H1 (cell line): ENCODE results near the gene PTPRD. TPM values are rescaled to one million over a fixed set of nuclear protein-coding genes. Genes with fewer than 3 reads are reported as not detected.

Source experiments
- CTCF ChIA-PET: fragments of 300-600 bp; sonication (Branson Sonifier 250); formaldehyde crosslinking; loops from one replicate; lab custom pipeline; 2021; ENCODE audit not compliant: partially characterized antibody; lab: Charles Lee
- POLR2A ChIA-PET: fragments of 300-600 bp; sonication (Branson Sonifier 250); formaldehyde crosslinking; loops from one replicate; lab custom pipeline; 2021; ENCODE audit warnings: inconsistent platforms; ENCODE audit not compliant: partially characterized antibody; lab: Charles Lee
- DNase-seq, 2 experiments: peaks; one replicate each; pipeline versions ENCODE4 v3.0.0 to v3.0.0-alpha.2; 2010 to 2022; ENCODE audit warnings: low spot score in 2 of 2, low read depth in 1 of 2, mixed read lengths in 1 of 2
- FAIRE-seq: peaks from 2 replicates; lab custom pipeline; 2011; peaks lifted over from hg19 to GRCh38; lab: Jason Lieb, UNC
- H2AFZ ChIP-seq: 2 replicates; pipeline ENCODE4 v1.8.1; 2012; ENCODE audit warnings: low read length, inconsistent platforms
- H2AK5ac ChIP-seq: 2 replicates; pipeline ENCODE4 v1.6.1; 2013; ENCODE audit warnings: low read depth, low read length
- H2BK120ac ChIP-seq: replicated peaks from 2 replicates; pipeline ENCODE3; 2013; ENCODE audit warnings: low read depth, low read length, inconsistent platforms
- H2BK12ac ChIP-seq: 2 replicates; pipeline ENCODE4 v1.6.1; 2013; ENCODE audit warnings: low read depth, low read length
- H2BK15ac ChIP-seq: 2 replicates; pipeline ENCODE4 v1.6.1; 2013; ENCODE audit warnings: low read length
- H2BK20ac ChIP-seq: 2 replicates; pipeline ENCODE4 v1.6.1; 2013; ENCODE audit warnings: low read length
- H2BK5ac ChIP-seq: 2 replicates; pipeline ENCODE4 v1.6.1; 2013; ENCODE audit warnings: low read depth, low read length
- H3K14ac ChIP-seq: 2 replicates; pipeline ENCODE4 v1.6.1; 2013; ENCODE audit warnings: inconsistent platforms; ENCODE audit not compliant: insufficient read length
- H3K18ac ChIP-seq: 2 replicates; pipeline ENCODE4 v1.6.1; 2013; ENCODE audit warnings: low read length; ENCODE audit errors: extremely low read depth
- H3K23ac ChIP-seq: 2 replicates; pipeline ENCODE4 v1.6.1; 2013; ENCODE audit warnings: inconsistent platforms; ENCODE audit not compliant: insufficient read length
- H3K23me2 ChIP-seq: 2 replicates; pipeline ENCODE4 v1.6.1; 2013; ENCODE audit warnings: low read depth, low read length
- H3K27ac ChIP-seq: 2 replicates; pipeline ENCODE4 v1.6.1; 2011; ENCODE audit warnings: low read depth, low read length, inconsistent platforms
- H3K27me3 ChIP-seq, 4 experiments: replicated peaks in 1 of 4; 1 replicate in 1 of 4; 2 replicates in 3 of 4; pipeline versions ENCODE4 v1.6.1 to v1.8.1; 2011 to 2013; ENCODE audit warnings: low read length in 3 of 4, mild to moderate bottlenecking in 3 of 4, inconsistent platforms in 2 of 4, mixed read lengths in 2 of 4, moderate library complexity in 1 of 4; ENCODE audit not compliant: control insufficient read depth in 3 of 4, insufficient read depth in 3 of 4; ENCODE audit errors: extremely low read depth in 1 of 4
- H3K36me3 ChIP-seq, 4 experiments: 2 replicates each; pipeline versions ENCODE4 v1.6.1 to v1.8.1; 2011 to 2013; ENCODE audit warnings: mild to moderate bottlenecking in 4 of 4, low read length in 3 of 4, moderate library complexity in 2 of 4, control low read depth in 1 of 4, inconsistent platforms in 1 of 4; ENCODE audit not compliant: insufficient read depth in 4 of 4, control insufficient read depth in 2 of 4
- H3K4ac ChIP-seq: replicated peaks from 2 replicates; pipeline ENCODE3; 2013; ENCODE audit warnings: low read length, low read depth, mixed read lengths, inconsistent platforms; ENCODE audit not compliant: insufficient read length
- H3K4me1 ChIP-seq, 4 experiments: replicated peaks in 1 of 4; 1 replicate in 1 of 4; 2 replicates in 3 of 4; pipeline versions ENCODE4 v1.6.1 to v1.8.1; 2011 to 2013; ENCODE audit warnings: low read length in 3 of 4, inconsistent platforms in 2 of 4, mixed read lengths in 1 of 4; ENCODE audit not compliant: insufficient read depth in 4 of 4, control insufficient read depth in 3 of 4
- H3K4me2 ChIP-seq, 2 experiments: 2 replicates each; pipeline versions ENCODE4 v1.6.1 to v1.8.1; 2011 to 2013; ENCODE audit warnings: low read depth in 2 of 2, low read length in 2 of 2, control low read depth in 1 of 2, inconsistent platforms in 1 of 2, mild to moderate bottlenecking in 1 of 2; ENCODE audit not compliant: insufficient read depth in 1 of 2
- H3K4me3 ChIP-seq, 4 experiments: fragments of 200-600, 300-600 bp in 1 of 4; sonication (generic), shearing (Covaris generic), sonication (Bioruptor Twin) in 1 of 4; 2 replicates each; pipeline versions ENCODE4 v1.5.1 to v1.8.1; 2011 to 2016; ENCODE audit warnings: low read length in 4 of 4, low read depth in 3 of 4, control low read depth in 2 of 4, inconsistent platforms in 2 of 4, mild to moderate bottlenecking in 2 of 4, mixed read lengths in 1 of 4, moderate library complexity in 1 of 4; ENCODE audit not compliant: insufficient read depth in 2 of 4; ENCODE audit errors: extremely low read depth in 1 of 4
- H3K56ac ChIP-seq: replicated peaks from 2 replicates; pipeline ENCODE3; 2013; ENCODE audit warnings: low read depth, mild to moderate bottlenecking, mixed read lengths, low read length, inconsistent platforms; ENCODE audit not compliant: insufficient read length
- H3K79me1 ChIP-seq: 2 replicates; pipeline ENCODE4 v1.6.1; 2013; ENCODE audit warnings: low read depth, low read length, control low read depth
- H3K79me2 ChIP-seq, 2 experiments: 2 replicates each; pipeline versions ENCODE4 v1.6.1 to v1.8.1; 2012 to 2013; ENCODE audit warnings: low read length in 2 of 2, mild to moderate bottlenecking in 2 of 2, inconsistent platforms in 1 of 2; ENCODE audit not compliant: insufficient read depth in 2 of 2, control insufficient read depth in 1 of 2
- H3K9ac ChIP-seq, 4 experiments: replicated peaks in 1 of 4; 1 replicate in 1 of 4; 2 replicates in 3 of 4; pipeline versions ENCODE4 v1.6.1 to v1.8.1; 2011 to 2013; ENCODE audit warnings: low read depth in 3 of 4, low read length in 3 of 4, control low read depth in 2 of 4, mild to moderate bottlenecking in 2 of 4, moderate library complexity in 2 of 4, inconsistent platforms in 1 of 4; ENCODE audit errors: extremely low read depth in 1 of 4
- H3K9me3 ChIP-seq, 2 experiments: 2 replicates each; pipeline versions ENCODE4 v1.6.1 to v1.8.1; 2012 to 2013; ENCODE audit warnings: mild to moderate bottlenecking in 2 of 2, moderate library complexity in 2 of 2, control low read depth in 1 of 2, inconsistent platforms in 1 of 2, low read depth in 1 of 2, low read length in 1 of 2, mixed read lengths in 1 of 2; ENCODE audit not compliant: insufficient read depth in 2 of 2
- H4K20me1 ChIP-seq, 2 experiments: replicated peaks in 1 of 2; 2 replicates each; pipeline versions ENCODE3 to v1.8.1; 2011 to 2013; ENCODE audit warnings: inconsistent platforms in 2 of 2, low read length in 2 of 2, mild to moderate bottlenecking in 1 of 2; ENCODE audit not compliant: insufficient read depth in 2 of 2, control insufficient read depth in 1 of 2
- H4K5ac ChIP-seq: 2 replicates; pipeline ENCODE4 v1.6.1; 2013; ENCODE audit warnings: low read length, low read depth, mixed read lengths, inconsistent platforms; ENCODE audit not compliant: insufficient read length
- H4K8ac ChIP-seq: 2 replicates; pipeline ENCODE4 v1.8.0; 2013; ENCODE audit warnings: mild to moderate bottlenecking, moderate library complexity, low read length, inconsistent platforms; ENCODE audit not compliant: insufficient read depth; ENCODE audit errors: extremely low read depth
- H4K91ac ChIP-seq: replicated peaks from 2 replicates; pipeline ENCODE3; 2013; ENCODE audit warnings: low read length, mixed read lengths, inconsistent platforms; ENCODE audit not compliant: insufficient read length
- ASH2L ChIP-seq: fragments of 200-600, 300-600 bp; sonication (generic); IDR thresholded peaks from one replicate; pipeline ENCODE4 v1.7.1; 2017; ENCODE audit warnings: low read length
- CTCF ChIP-seq, 3 experiments: IDR thresholded peaks; 1 replicate in 2 of 3; 2 replicates in 1 of 3; pipeline versions ENCODE4 v1.5.1 to v1.6.1; 2011; ENCODE audit warnings: low read length in 3 of 3, mild to moderate bottlenecking in 3 of 3, inconsistent platforms in 2 of 3, low read depth in 1 of 3, moderate library complexity in 1 of 3; ENCODE audit not compliant: insufficient read depth in 1 of 3; ENCODE audit errors: control extremely low read depth in 1 of 3
- POU5F1 ChIP-seq: IDR thresholded peaks from 2 replicates; pipeline ENCODE4 v1.6.1; 2011; ENCODE audit warnings: low read depth, mild to moderate bottlenecking, low read length, moderate library complexity
- SP1 ChIP-seq: IDR thresholded peaks from 2 replicates; pipeline ENCODE4 v1.6.1; 2011; ENCODE audit warnings: low read depth, low read length
- SP4 ChIP-seq: IDR thresholded peaks from 2 replicates; pipeline ENCODE4 v1.6.1; 2012; ENCODE audit warnings: low read length, inconsistent platforms
- SUZ12 ChIP-seq: fragments of 200-600 bp; sonication (generic); IDR thresholded peaks from 2 replicates; pipeline ENCODE4 v1.6.1; 2012; ENCODE audit warnings: mild to moderate bottlenecking, inconsistent platforms, low read length, moderate library complexity, mixed read lengths
- YY1 ChIP-seq: IDR thresholded peaks from 2 replicates; pipeline ENCODE4 v1.6.1; 2011; ENCODE audit warnings: low read depth, mild to moderate bottlenecking, low read length
- ZNF274 ChIP-seq: IDR thresholded peaks from 2 replicates; pipeline ENCODE4 v1.7.0; 2012; ENCODE audit warnings: low read length, borderline replicate concordance; ENCODE audit errors: extremely low read depth
- WGBS, 2 experiments: shearing (Covaris generic) in 1 of 2; methylation state at CpG; one replicate each; pipeline versions ENCODE4 v1.1.6 to v1.1.7; 2013 to 2015; ENCODE audit warnings: low lambda C conversion rate in 2 of 2, mixed read lengths in 2 of 2, inconsistent platforms in 1 of 2, low coverage in 1 of 2, missing lambda C conversion rate in 1 of 2; ENCODE audit not compliant: insufficient replicate concordance in 2 of 2, insufficient coverage in 1 of 2, insufficient read length in 1 of 2; ENCODE audit errors: extremely low coverage in 1 of 2, missing lambda C conversion rate in 1 of 2; 5-methylcytosine and 5-hydroxymethylcytosine counted together
- polyA plus RNA-seq, 7 experiments: library from polyadenylated mRNA; depleted of rRNA in 3 of 7; stranded (reverse) in 5 of 7; unstranded in 2 of 7; fragments of >200 nt in 5 of 7; fragments of 200-250 nt in 2 of 7; gene quantifications; 1 replicate in 5 of 7; 2 replicates in 1 of 7; 4 replicates in 1 of 7; pipeline versions ENCODE4 v1.2.1 to v1.2.3, GENCODE V29; 2011 to 2013; ENCODE audit warnings: missing spikeins in 2 of 7, mixed read lengths in 2 of 7
- total RNA-seq: library from RNA; stranded (reverse); fragmentation: NEBNext Ultra II Directional; extraction: Animal tissue kit (Norgen Biotek cat#: 25700); gene quantifications from 2 replicates; pipeline ENCODE4 v1.2.1, GENCODE V29; 2021
- TF ChIP-seq, protein P1 (sequence below): IDR thresholded peaks from 2 replicates; pipeline ENCODE4 v1.6.1; 2011; ENCODE audit warnings: low read depth, mild to moderate bottlenecking, low read length; ENCODE audit not compliant: insufficient read depth

PTPRD gene
- total and polyA plus RNA-seq, 2 of the 8 experiments (the other 6 are each of a cell fraction or from before 2014, with no cell fraction given): 17.2 to 77.0 TPM

DNA sequence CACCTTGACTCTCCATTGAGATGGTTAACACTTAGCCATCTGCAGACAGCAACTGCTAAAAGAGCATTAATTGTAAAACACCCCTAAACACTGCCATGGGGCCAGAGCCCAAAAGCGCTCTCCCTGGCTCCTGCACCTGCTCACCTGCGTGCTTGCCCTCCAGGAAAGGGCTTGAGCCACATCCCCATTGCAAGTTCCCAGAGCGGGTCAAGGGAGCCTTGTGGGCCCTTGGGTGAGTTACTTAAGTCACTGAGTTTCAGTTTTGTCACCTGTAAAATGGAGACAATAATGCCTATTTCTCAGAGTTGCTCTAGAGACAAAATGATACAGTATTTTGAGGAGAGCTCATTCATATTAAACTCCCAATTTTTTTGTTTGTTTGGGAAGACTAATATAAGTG lies 967.8 kb downstream of the PTPRD start:
- no peak overlapping the region for H2BK120ac ChIP-seq
- no peak overlapping the region; the same call in 1 of the 2 replicates for H2AFZ ChIP-seq
- H4K20me1 ChIP-seq: no peaks in the 10 kb centered on the region
- H3K18ac ChIP-seq: no peak overlapping the region
- H4K8ac ChIP-seq: no peak overlapping the region
- H3K9ac ChIP-seq: no peak overlapping the region
- CTCF ChIA-PET: no interaction called here
- no peak overlapping the region for H3K56ac ChIP-seq
- no peaks in the 10 kb centered on the region for H3K4me1 ChIP-seq
- no peak overlapping the region for H2BK12ac ChIP-seq
- no peak overlapping the region for H2BK15ac ChIP-seq
- 92% methylated on average over 3 of the region's 3 CpGs; no CpG with 5 or more reads in 1 of the 2 experiments for WGBS, 2 experiments
- no peak overlapping the region for H2AK5ac ChIP-seq
- POLR2A ChIA-PET: no interaction called here
- no peak overlapping the region for H3K4me2 ChIP-seq
- no peaks in the 10 kb centered on the region for H3K27me3 ChIP-seq
- no peaks in the 10 kb centered on the region for H3K36me3 ChIP-seq
- no peak overlapping the region for H3K4ac ChIP-seq
- no peak overlapping the region for H2BK5ac ChIP-seq
- H4K91ac ChIP-seq: no peak overlapping the region
- no peak overlapping the region for H4K5ac ChIP-seq
- DNase-seq (no peak), FAIRE-seq (no peak)
- no peak overlapping the region for H3K23ac ChIP-seq
- no peak overlapping the region for H3K14ac ChIP-seq
- H3K27ac ChIP-seq: no peak overlapping the region
- no peaks in the 10 kb centered on the region for H3K79me2 ChIP-seq
- no peak overlapping the region for H2BK20ac ChIP-seq
- H3K23me2 ChIP-seq: no peaks in the 10 kb centered on the region; the same call in 1 of the 2 replicates
- H3K9me3 ChIP-seq: no peaks in the 10 kb centered on the region
- H3K79me1 ChIP-seq: no peaks in the 10 kb centered on the region
- no peak overlapping the region for H3K4me3 ChIP-seq
- no peak for TF ChIP-seq SUZ12
- TF ChIP-seq ZNF274: no peak
- TF ChIP-seq, protein P1, sequence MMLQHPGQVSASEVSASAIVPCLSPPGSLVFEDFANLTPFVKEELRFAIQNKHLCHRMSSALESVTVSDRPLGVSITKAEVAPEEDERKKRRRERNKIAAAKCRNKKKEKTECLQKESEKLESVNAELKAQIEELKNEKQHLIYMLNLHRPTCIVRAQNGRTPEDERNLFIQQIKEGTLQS: no peak
- no peak for TF ChIP-seq CTCF (IDR thresholded peaks at IDR 0.05; ENCODE audit: control extremely low read depth in 1 of 3, insufficient read depth in 1 of 3, low read depth in 1 of 3, low read length in 3 of 3)
- no peak for TF ChIP-seq SP1
- TF ChIP-seq POU5F1: no peak
- no peak for TF ChIP-seq SP4
- no peak for TF ChIP-seq ASH2L
- TF ChIP-seq YY1: no peak
